Esophagus squamous epithelium (tissue), 5 donors: ENCODE results near the gene CLEC10A. TPM values are rescaled to one million over a fixed set of nuclear protein-coding genes. Genes with fewer than 3 reads are reported as not detected.
A peak's percentile ranks its signal among the peaks of the same experiment; 100 is the strongest.

ENCODE experiments used
- DNase-seq: peaks from one replicate; lab custom pipeline; 2025; lab: John Stamatoyannopoulos, UW
- H3K27ac ChIP-seq, 4 donors: fragments of 200-600 bp; sonication (generic); one replicate each; pipeline ENCODE4 v1.5.1; 2016 to 2019; ENCODE audit warnings: mild to moderate bottlenecking in 1 of 4
- H3K27me3 ChIP-seq, 4 donors: fragments of 200-600 bp; sonication (generic); 1 replicate in 3 of 4; 2 replicates in 1 of 4; pipeline versions ENCODE4 v1.5.1 to v1.6.0; 2017 to 2021; ENCODE audit warnings: antibody characterized with exemption in 1 of 4
- H3K36me3 ChIP-seq, 3 donors: fragments of 200-600 bp; sonication (generic); one replicate each; pipeline ENCODE4 v1.5.1; 2016 to 2019
- H3K4me1 ChIP-seq, 3 donors: fragments of 200-600 bp; sonication (generic); one replicate each; pipeline ENCODE4 v1.5.1; 2017 to 2019
- H3K4me3 ChIP-seq, 4 donors: fragments of 200-600 bp; sonication (generic); 1 replicate in 3 of 4; 2 replicates in 1 of 4; pipeline ENCODE4 v1.5.1; 2016 to 2019; ENCODE audit warnings: mild to moderate bottlenecking in 2 of 4, moderate library complexity in 1 of 4
- H3K9me3 ChIP-seq, 3 donors: fragments of 200-600 bp; sonication (generic); one replicate each; pipeline ENCODE4 v1.5.1; 2016 to 2019
- CTCF ChIP-seq, 6 experiments: fragments of 450-650 bp in 4 of 6; fragments of 200-600 bp in 2 of 6; sonication (generic) in 2 of 6; IDR thresholded peaks; one replicate each; pipeline ENCODE4 v1.5.1; 2016 to 2019; ENCODE audit warnings: antibody characterized with exemption in 6 of 6, mild to moderate bottlenecking in 4 of 6, moderate library complexity in 4 of 6
- POLR2A ChIP-seq, 4 donors: fragments of 450-650 bp; IDR thresholded peaks; one replicate each; pipeline ENCODE4 v1.6.1; 2017; ENCODE audit warnings: antibody characterized with exemption in 4 of 4, mild to moderate bottlenecking in 4 of 4, moderate library complexity in 3 of 4
- WGBS, 2 donors: methylation state at CpG; one replicate each; pipeline ENCODE4 v1.1.5; 2018; 5-methylcytosine and 5-hydroxymethylcytosine counted together
- intact Hi-C: fragments of 100-400 bp; cut with DNase I; formaldehyde crosslinking; loops from one replicate; pipeline ENCODE4 v1.15.0; 2022
- total RNA-seq, 4 donors: library from RNA; depleted of rRNA; stranded (reverse); fragments of >200 nt; gene quantifications; one replicate each; pipeline ENCODE4 v1.1.0, GENCODE V29; 2016
- donor health status: DM: yes; HTN: yes; CAD: no.

CLEC10A gene
- total RNA-seq, 4 donors from 2014 or later = 0.40 to 10.6 (median 4.0) TPM

GRCh38 chr17:7041607-7042500 lies 38.2 kb downstream of the CLEC10A start:
- intact Hi-C loops = no loop called here
- Histone ChIP-seq H3K9me3 (no peaks in the 10 kb centered on the region), H3K27me3 (peaks cover 0 to 30% (median 2%) of the 10 kb centered on the region in 4 donors), H3K27ac (peak overlapping the region; percentile 49 to 89 (median 70)), H3K4me3 (peak overlapping the region; percentile 26 to 70 (median 64)), H3K4me1 (peaks cover 32 to 76% (median 34%) of the 10 kb centered on the region in 3 donors), H3K36me3 (no peaks in the 10 kb centered on the region)
- WGBS, 2 donors = 72 to 76% methylated on average over 3 to 10 of the region's 43 CpGs
- TF ChIP-seq POLR2A (IDR thresholded peaks at IDR 0.05) (no peak), CTCF (IDR thresholded peaks at IDR 0.05) (no peak)
- DNase-seq = no peak

GRCh38 chr17:7039832-7040231 lies 40.2 kb downstream of the CLEC10A start:
- Histone ChIP-seq H3K36me3 (no peaks in the 10 kb centered on the region), H3K27ac (peak overlapping the region in 2 of 4 donors; percentile 17 to 65), H3K4me1 (peaks cover 34 to 74% (median 34%) of the 10 kb centered on the region in 3 donors), H3K4me3 (no peak overlapping the region), H3K27me3 (peaks cover 0 to 34% (median 2%) of the 10 kb centered on the region in 4 donors), H3K9me3 (no peaks in the 10 kb centered on the region)
- intact Hi-C loops = no loop called here
- no peak for DNase-seq
- TF ChIP-seq CTCF (IDR thresholded peaks at IDR 0.05) (no peak), POLR2A (IDR thresholded peaks at IDR 0.05) (no peak)
- WGBS, 2 donors = 94 to 98% methylated on average over 5 of the region's 5 CpGs

- peaks cover 0 to 18% (median 2%) of the 10 kb centered on the region in 4 donors for H3K27me3 ChIP-seq
- WGBS, 2 donors = 84 to 92% methylated on average over 9 to 15 of the region's 19 CpGs
- no peak overlapping the region for H3K4me3 ChIP-seq
- H3K27ac ChIP-seq = no peak overlapping the region
- H3K36me3 ChIP-seq = no peaks in the 10 kb centered on the region
- no peak for DNase-seq
- TF ChIP-seq CTCF (IDR thresholded peaks at IDR 0.05) (no peak), POLR2A (IDR thresholded peaks at IDR 0.05) (no peak)
- intact Hi-C loops = no loop called here
- no peaks in the 10 kb centered on the region for H3K9me3 ChIP-seq
- peaks cover 25 to 66% (median 25%) of the 10 kb centered on the region in 3 donors for H3K4me1 ChIP-seq
These were observed 41.8 kb downstream of the CLEC10A start for GRCh38 chr17:7038025-7038862.

GRCh38 chr17:7035591-7036368 lies 44.3 kb downstream of the CLEC10A start, which contains the start of gene SLC16A13:
Gene SLC16A13 (plus strand): TSS chr17:7036015. CDS start chr17:7036383, 368 bp downstream.
- TF ChIP-seq CTCF (IDR thresholded peaks at IDR 0.05) (no peak), POLR2A (IDR thresholded peaks at IDR 0.05) (peak in 3 of 4 donors; percentile 28 to 87 (median 46))
- Histone ChIP-seq H3K4me3 (peak within 1 kb of the TSS; percentile 57 to 75 (median 66)), H3K4me1 (peaks cover 11 to 59% (median 12%) of the 10 kb centered on the region in 3 donors), H3K9me3 (no peaks in the 10 kb centered on the region), H3K27ac (peak within 1 kb of the TSS; percentile 83 to 94 (median 90)), H3K36me3 (no peaks in the 10 kb centered on the region), H3K27me3 (peaks cover 0 to 3% (median 0%) of the 10 kb centered on the region in 4 donors)
- peak; percentile 92 for DNase-seq
- WGBS, 2 donors = 0 to 1% methylated on average over 11 to 13 of the region's 52 CpGs
- intact Hi-C loops = no loop called here
